Kidney capillary endothelial cell (primary cell): ENCODE measurements around the gene NEK10.
A peak's percentile ranks its signal among the peaks of the same experiment; 100 is the strongest.
"Not testable (repeated sequence)": the region's sequence is repeated elsewhere in the genome, so short reads cannot be mapped to it uniquely, and the experiment has no call there.

Experiments used
- DNase-seq: peaks from one replicate; pipeline ENCODE4 v3.0.0-alpha.2; 2018; ENCODE audit warnings: low spot score

Gene NEK10

DNA sequence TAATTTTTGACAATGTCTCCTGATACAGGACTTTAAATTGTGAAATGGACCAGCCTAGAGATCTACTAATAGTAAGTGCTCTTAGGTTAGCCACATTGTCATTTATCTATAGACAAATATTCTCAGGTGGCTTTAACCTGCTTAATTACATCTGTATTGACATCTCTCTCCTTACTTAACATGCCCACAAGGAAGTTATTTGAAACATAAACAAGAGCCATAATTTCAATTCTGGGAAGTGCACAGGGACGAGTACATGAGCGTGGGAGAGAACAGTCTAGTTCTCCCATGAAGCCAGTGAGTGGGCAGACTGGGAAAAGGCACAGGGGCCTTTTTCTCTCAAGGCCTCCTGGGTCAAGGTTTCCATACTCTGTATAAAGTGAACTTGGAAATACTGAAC is 54.2 kb downstream of the NEK10 start:
- no peak for DNase-seq

DNA sequence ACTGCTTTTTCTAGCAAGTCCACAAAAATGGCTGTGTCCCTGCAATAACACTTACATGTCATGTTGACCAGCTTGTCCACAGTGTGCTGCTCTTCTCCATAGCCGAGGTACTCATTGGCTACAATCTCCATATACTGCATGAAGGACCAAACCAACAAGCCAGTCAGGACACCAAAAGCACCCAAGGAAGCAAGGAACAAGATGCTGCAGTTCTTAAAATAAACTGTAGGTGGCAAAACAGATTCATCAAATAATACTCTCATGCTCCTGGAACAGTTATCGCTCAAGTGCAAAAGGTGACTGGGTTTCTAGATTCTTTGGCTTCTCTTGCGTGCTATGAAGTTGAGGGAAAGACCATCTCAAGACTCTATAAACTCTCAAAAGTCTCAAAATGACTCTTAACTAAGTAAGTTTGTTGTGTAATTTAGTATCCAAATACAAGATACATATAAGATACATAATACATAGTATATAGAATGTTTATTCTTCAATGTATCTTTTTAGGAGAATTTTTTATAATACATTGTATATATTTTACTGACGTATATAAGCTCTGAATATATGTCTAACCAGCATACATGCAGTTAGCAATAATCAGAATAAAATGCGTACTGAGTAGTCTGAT is 57.0 kb downstream of the NEK10 start:
- DNase-seq: peak; percentile 70

DNA sequence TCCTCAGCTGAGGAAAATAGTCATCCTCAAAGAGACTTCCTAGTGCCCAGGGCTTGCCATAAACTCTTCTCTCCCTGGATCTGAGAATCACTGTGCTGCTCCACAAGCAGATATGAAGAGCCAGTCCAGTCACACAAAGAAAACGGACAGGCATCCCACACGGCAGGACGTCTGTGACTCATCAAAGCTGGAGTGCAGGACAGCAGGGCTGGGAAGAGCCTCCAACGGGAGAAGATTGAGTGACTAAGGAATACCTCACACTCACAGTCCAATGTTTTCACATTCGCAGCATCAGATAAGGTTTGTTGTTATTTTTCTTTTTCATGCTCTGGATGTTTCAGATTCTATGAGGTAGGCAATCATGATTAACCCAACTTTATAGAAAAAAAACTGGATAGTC is 57.8 kb downstream of the NEK10 start:
- peak; percentile 92 for DNase-seq

DNA sequence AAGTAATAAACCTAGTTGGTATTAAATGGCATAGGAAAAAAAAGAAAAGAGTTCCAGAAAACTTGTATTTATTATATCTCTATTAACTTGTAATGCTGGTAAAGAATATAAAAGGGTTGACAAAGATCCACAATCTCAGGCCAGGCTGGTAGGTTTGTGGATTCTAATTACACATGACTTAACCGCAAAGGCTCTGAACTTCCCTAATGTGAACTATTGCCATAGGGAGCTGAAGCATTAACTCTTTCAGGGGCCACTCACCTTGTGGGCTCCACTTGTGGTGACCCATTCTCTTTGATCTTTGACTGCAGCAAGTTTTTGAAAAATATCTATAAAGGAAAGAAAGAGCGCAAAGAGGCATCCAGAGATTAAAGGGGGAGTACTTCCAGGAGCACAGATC is 58.5 kb downstream of the NEK10 start:
- DNase-seq: no peak

DNA sequence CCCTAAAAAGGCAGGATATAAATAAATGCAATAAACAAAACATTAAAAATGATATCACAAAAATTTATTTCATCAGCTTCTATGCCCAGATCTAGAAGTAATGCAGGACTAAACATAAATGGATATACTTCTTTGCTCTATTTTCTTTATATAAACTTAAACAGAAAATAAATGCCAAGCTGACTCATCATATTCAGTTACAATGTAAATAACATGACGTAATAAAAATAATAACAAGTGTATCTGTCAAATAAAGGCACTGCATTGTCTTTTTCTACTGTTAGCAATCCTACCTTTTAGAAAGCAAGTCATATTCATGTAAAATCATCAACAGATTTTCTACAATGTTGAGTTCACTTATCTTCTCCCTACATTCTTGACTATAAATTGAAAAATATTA is 61.6 kb downstream of the NEK10 start:
- no peak for DNase-seq

DNA sequence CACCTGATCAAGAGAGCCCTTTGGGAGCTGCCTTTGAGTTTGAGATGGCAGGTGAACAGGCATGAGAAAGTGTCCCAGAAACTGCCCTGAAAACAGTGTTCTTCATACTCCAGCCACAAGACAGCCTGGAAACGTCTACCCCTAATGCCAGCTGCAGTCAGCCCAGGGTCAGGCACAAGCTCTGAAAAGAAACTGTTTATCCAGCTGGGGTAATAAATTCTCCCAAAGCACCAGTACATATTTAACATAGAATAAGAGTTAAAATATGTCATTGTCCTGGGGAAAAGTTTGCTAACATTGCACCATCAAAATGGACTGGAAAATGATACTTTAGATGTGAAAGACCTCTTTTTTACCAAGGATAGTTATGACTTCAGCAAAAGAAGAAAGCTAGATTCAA is 66.3 kb downstream of the NEK10 start:
- DNase-seq: no peak

DNA sequence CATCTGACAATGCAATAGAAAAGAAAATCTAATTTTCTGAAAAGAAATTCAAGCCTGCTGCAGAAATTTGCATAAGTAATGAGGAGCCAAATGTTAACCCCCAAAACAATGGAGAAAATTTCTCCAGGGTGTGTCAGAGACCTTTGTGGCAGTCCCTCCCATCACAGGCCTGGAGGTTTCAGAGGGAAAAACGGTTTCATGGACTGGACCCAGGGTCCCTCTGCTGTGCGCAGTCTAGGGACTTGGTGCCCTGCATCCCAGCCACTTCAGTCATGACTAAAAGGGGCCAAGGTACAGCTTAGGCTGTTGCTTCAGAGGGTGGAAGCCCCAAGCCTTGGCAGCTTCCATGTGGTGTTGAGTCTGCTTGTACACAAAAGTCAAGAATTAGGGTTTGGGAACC is 70.2 kb downstream of the NEK10 start:
- DNase-seq: not testable (repeated sequence)

DNA sequence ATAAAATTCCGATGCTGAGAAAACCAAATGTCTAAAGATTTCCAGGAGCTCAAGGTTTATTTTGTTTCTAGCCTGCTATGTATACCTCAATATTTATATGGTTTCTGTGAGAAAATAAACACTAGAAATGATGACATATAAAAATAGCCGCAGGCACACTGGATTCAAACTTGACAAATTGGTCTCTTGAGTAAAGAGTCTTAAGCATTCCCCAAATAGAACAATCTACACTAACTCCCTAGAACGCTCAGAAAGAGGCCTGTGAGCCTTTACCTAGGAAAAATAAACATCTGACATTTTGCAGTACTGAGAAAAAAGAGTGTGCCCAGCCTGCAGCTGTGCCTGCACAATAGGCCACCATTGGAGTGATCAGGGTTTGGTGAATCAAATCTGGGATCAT is 75.2 kb downstream of the NEK10 start:
- no peak for DNase-seq

DNA sequence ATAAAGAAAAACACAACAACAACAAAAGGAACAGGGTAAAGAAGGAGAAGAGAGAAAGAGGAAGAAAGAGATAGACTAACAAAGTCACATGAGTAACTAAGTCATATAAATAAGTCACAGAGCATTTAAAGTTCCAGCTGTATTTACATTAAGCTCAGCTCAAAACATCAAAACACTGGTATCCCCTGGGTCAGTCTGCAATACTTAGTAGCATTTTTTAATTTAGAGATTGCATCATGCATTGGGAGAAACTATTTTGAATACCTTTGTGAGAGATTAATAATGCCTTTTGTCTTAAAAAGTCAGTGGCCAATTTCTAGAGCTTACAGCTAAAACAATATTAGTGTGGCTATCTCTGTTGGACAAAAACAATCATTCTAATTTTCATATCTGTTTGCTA is 78.4 kb downstream of the NEK10 start:
- no peak for DNase-seq

DNA sequence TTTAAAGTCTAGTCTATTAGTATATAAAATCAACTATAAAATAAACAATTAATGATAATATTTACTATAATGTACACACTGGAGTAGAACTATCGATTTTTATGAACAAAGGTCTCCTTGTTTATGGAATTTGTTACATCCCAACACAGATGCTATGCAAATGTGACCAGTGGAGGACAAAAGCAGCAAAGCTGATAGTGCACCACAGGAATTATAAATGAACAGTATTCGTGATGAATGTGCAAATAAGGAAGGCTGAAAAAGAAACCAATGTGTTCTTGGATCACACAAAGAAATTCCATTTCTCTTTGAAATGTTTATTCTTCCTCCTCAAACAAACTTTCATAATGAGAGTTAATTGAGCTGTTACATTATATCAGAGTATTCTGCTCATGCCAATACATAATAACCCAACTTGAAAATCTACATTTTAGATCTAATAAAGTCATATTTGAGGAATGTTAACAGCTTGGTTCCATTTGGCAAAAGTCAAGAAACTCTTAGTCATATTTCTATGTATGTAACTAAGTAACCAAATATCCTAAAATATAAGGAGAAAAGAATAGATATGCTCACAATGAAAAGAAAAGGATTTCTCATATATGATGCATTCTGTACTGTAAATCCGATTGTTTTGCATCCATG is 79.3 kb downstream of the NEK10 start:
- DNase-seq: no peak

DNA sequence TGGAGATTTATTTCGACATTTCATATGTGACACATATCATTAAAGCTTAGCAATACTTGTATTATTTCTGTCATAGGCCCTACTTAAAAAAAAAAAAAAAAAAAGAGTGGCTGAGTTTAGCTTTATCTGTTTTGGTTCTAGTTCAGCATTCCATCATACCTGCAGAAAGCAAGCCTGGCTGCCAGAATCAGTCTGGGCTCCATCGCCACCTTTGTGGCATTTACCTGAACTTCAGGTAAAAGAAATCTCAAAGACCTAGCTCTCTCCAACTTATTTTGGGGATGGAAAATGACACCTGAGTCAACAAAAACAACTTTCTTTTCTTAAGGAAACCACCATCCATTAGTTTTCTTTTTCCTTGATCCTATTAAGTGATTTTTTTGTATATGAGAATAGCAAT is 82.1 kb downstream of the NEK10 start:
- DNase-seq: no peak

DNA sequence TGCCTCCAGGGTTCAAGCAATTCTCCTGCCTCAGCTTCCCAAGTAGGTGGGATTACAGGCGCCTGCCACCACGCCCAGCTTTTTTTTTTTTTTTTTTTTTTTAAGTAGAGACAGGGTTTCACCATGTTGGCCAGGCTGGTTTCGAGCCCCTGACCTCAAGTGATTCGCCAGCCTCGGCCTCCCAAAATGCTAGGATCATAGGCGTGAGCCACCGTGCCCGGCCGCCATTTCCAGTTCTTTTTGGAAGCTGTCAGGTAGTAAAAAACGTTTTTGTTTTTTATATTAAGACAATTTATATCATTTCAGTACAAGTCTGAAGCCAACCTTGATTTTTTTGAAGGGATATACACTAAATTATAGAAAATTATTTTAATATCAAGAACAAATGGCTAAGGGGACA is 82.7 kb downstream of the NEK10 start:
- DNase-seq: not testable (repeated sequence)

DNA sequence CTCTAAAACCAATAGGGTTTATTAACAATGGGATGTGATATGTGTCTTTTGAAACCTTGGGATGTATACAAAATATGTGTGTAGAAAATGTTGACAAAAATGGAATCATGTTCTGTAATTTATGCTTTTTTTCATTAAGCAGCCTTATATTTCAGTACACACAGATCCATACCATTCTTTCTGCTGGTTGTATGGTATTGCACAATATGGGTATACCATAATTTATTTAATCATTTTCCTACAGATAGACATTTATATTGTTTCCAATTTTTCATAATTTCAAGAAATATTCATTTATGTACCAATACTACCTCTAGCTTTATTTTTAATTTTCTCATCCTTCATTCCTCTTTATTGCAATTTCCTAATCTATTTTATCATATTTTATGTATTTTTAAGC is 83.5 kb downstream of the NEK10 start:
- no peak for DNase-seq

DNA sequence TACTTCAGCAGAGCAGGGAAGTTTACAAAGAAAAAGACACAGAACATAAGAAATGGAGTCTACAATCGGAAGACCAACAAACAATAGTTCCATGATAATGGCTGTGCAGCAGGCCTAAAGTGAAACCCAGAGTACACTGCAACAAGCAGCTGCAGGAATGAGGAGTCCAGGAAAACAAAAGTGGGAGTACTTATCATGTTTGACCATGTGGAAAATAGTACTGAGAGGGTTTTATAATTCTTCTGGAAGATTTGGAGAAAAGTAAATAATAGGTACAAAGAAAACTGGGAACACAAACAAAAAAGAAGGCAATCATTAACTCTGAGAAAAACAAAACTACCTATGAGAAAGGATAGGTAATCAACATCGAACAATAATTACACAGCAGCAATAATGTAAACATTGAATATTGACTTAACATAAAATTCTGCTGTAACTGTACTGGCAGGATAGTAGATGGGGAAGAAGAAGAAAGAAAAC is 87.5 kb downstream of the NEK10 start:
- DNase-seq: no peak

DNA sequence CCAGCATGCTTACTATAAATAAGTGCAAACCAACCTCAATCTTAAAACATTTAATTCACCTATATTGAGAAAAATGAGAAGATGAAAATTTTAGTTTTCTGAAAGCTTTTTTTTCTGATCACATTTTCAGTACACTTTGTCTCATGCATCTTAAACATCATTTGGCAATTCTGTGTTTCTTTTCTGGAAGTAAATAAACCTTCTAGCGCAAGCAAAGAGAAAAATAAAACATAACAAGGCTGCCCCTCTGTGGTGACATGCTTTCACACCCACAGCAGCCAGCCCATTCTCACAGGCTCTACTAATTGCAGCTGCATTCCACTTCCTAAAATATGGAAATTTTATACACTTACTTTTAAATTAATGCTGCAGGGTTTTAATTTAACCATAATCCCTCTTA is 90.1 kb downstream of the NEK10 start:
- no peak for DNase-seq

DNA sequence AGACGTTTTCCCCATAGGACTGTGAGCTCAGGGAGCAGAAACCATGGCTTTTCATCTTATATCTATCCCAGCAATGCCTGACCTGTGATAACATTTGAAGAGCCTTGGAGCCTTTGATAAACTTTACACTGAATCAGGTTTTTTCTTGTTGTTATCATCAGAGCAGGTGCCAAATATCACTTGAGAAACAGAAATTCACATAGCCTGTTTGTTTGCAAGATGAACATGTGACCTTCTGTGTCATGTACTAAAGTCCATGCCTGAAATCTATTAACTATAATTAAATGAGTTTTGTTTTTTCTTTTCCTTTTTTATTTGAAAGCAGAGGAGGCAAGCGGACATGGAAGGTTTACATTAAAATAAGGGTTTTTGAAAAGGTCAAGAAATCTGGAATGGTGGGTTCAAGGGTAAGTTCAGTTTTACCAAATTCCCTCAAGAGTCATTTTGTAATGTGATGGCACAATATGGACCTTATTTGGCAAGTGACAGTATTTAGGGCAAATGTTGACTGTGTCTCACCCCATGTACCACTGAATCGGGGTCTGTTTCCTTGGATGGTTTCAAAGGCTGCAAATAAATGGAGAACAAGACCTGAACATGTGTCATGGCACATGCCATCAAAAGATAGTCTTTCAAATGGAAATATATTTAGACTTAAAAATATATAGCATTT is 90.7 kb downstream of the NEK10 start:
- no peak for DNase-seq

DNA sequence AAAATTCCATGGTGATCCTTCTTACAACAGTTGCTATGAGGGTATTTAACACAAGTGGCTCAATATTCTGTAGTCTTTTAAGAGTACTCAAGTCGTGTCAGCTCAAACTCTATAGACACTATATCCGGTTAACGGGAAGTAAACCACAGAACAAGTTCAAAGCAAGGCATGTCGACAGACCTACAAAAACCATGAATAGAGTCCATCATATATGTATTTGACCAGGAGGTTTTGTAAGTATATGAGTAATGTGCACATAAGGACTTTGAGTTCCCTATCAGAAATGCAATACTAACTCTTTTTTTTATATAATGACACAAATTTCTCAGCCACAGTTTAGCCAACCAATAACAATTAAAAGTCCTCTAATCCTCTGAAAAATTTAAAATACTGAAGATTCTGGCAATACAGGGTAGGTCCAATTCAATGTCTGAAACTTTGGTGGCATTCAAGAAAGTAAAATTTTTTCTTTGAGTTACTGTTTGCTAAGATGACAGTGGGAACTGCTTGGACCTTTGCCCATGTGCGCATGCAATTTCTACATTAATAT is 93.7 kb downstream of the NEK10 start:
- no peak for DNase-seq

DNA sequence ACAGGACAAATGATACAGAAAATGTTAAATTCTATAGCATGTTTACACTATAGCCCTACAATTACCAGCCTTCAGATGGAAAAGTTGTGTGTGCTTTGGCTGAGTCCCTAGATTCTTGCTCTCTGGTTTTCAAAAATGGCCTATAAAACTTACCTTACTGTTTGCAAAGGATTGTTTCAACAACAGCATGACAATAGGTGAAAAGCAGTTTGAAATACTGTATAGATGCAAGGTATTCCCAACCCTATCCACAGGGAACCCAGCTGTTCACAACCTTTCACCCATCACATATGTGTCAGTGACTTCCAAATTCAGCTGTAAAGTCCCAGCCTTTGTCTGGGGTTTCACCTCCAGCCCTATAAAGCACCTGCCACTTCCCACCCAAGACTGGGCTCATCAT is 97.3 kb downstream of the NEK10 start:
- no peak for DNase-seq

DNA sequence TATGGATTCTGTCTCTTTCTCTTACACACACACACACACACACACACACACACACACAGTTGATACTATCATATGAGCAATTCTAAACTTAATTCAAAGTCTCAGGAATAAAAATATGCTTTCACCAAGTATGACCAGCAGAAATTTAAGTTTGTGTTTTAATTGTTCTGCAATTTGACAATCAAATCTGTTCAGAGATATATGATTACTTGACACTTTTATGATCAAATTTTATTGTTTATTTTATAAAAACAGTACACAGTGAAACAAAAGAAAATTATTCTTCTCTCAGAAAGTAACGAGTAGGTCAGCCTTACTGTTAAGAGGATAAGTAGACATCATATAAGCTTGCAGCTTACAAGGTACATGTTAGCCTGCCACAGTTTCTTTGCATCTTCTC is 114.3 kb downstream of the NEK10 start:
- no peak for DNase-seq

DNA sequence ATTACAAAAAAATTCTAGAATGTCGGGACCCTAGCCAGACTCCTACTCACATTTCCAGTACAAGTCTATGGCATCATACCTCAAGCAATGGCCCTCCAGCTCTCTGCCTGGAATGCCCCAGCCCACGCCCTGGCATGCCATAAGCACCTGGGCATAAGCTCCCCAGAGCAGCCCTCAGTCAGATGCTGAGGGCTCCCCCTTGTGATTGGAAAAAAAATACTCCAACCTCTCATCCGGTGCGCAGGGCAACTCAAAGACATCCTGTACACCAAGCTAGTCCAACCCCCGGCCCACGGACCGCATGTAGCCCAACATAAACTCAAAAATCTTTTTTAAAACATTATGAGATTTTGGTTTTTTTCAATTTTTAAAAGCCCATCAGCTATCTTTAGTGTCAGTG is 115.4 kb downstream of the NEK10 start:
- peak; percentile 29 for DNase-seq

DNA sequence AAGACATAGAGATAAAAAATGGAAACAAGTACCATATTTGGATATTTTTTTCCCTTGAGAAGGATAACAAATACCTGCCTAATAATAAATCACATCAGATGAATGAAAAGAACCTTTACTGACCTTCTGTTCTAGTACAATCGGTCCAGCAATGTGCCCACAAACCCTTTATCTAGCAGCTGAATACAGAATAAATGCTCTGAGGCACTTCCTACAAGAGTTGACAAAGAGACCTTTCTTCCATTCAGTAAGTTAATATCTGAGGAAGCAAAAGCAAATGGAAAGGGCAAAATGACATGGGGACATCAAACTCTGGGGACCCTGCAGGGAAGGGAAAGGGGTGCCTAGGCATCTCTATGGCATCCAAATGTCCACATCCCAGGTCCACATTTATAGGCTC is 115.8 kb downstream of the NEK10 start:
- no peak for DNase-seq

DNA sequence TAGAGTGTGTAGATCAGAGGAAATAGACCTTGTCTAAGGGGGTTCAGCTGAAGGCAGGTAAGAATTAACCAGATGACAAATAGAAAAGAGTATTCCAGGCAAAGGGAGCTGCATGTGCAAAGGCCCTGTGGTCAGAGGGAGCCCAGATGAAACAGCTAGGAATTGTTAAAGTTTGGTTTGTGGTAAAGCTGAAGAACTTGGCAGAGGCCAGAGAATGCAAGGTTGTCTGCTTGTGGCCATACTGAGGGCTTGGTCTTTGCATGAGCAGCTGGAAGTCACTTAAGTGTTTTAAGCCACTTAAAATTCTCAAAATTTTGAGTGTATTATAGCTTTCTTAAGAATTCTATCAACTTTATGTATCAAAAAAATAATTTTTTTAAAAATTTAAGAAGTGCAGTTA is 116.5 kb downstream of the NEK10 start:
- DNase-seq: no peak

DNA sequence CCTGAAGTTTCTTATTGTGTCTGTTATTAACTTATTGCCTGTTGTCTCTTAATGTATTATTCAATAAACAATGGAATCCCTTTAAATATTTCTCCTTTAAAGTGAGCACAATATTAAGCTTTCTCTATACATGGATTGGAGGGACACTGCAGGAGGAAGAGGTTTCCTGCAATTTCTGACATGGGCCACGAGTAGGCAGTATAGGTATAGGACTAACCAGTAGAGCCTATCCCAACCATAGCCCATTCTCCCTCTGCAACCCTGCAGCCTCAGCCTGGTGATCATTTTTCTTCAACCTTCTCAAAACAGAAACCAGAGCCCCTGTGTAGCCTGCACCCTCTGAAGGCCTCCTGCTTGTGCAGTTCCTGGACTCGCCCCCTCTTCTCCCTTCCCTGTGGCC is 124.8 kb downstream of the NEK10 start:
- DNase-seq: no peak
